HG03135 (cell line): Measurements from ENCODE around the gene PBX3.

Experiments used
- ATAC-seq: cut with Tn5 transposase; IDR thresholded peaks from one replicate; pipeline ENCODE4 v1.9.1; 2021; ENCODE audit warnings: mild to moderate bottlenecking, moderate library complexity; ENCODE audit not compliant: unreplicated experiment

PBX3 gene

DNA sequence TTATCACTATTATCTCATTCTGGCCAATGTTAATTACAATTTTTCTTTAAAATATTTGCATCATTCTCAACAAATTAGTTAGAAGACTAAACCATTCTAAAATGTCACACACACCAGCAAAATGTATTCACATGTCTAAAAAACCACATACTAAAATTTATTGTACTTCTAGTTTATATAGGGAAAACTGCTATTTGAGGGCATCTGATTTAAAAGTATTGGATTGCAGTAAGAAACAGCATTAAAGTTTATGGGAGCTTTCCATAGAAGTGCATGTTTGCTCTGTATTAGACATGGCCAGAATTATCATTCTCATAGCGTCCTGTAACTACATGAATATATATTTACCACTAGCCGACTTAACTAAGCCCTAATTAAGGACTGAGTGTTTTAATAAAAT, 150.3 kb downstream of the PBX3 start:
- ATAC-seq, result no peak

DNA sequence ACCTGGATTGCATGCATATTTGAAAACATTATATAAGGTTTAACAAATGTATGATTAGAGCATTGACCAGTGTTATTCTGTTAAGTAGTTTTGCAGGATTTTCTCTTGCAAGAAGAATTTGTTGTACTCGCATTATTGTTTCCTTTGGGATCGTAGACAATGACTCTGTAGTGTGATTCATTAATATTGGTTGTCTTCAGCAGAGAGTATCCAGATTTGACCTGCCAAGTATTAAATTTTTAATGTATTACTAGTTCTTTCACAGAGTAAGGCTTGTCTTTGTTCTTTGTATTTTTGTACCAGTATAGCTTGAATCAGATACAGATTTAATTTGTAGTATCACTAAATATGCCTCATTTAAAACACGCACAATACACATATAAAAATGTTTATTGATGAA, 155.0 kb downstream of the PBX3 start:
- no peak for ATAC-seq

DNA sequence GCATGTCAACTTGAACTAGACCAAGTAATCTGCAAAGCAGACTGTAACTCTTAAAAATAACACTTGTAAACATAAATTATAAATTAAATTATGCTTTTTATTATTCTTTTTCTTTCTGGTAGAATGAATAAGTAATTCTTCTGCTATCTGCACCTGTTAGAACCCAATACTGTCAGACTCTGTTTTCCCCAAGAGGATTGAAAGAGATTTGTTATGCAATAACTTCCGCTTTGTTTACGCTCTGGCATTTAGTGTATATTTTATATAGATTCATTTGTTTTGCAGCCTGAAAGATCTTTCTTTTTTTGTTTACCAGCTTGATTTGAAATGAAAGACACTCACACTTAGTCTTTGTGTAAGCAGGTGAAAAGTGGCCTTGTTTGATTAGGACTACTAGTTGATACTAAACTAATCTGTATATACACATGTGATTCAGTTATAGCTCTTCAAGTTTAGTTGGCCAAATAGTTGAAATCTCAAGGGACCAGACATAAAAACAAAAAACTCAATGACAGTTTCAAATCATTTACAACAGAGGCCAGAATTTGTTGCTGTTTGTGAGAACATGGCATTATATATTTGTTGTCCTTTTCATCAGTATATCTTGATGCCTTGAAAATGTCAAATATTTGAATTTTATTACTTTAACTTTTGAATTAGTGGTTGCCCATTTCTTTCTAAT, 155.8 kb downstream of the PBX3 start:
- ATAC-seq, result no peak

- ATAC-seq, result no peak
Observed at GRCh38 chr9:125904155-125904851, 157.1 kb downstream of the PBX3 start.

GRCh38 chr9:125906144-125906543, 159.0 kb downstream of the PBX3 start:
- ATAC-seq, result no peak

DNA sequence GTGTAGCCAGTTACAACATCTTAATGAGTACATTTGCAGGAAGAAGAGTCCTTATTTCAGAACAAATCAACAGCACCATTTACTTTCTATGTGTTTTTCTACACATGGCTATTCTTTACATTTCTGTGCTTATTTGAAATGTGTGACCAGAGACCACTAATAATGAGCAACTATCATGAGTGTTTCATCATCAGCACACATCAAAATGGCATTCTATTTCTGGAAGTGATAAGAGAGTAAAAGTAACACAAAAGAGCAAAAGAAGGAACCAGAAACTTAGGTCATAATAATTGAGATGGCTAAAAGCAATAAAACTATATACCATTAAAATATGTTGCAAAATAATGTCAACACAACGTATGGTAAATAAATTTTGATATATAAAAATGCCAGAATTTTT, 159.7 kb downstream of the PBX3 start:
- ATAC-seq, result no peak

GRCh38 chr9:125908136-125908535, 161.0 kb downstream of the PBX3 start:
- ATAC-seq, result no peak

- ATAC-seq, result no peak
Observed at GRCh38 chr9:125908966-125909365, 161.8 kb downstream of the PBX3 start.

GRCh38 chr9:125909459-125909858, 162.3 kb downstream of the PBX3 start:
- ATAC-seq, result no peak

DNA sequence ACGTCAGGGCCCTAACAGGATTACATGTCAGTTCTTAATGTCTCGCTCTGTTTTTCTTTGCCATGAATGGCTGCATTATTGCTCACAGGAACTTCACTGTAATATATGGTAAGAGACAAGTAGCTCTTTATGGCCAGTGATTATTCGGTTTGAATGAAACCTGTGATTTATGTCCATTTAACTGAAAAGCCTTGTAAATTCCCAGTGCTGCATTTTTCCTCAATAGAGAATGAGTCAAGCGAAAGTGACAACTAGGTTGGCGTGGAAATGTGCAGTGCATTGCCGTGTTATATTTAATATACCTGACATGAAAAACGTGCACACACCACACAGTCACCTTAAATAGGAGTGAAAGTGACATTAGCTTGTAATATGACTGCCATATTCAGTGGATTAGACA, 163.1 kb downstream of the PBX3 start:
- no peak for ATAC-seq

DNA sequence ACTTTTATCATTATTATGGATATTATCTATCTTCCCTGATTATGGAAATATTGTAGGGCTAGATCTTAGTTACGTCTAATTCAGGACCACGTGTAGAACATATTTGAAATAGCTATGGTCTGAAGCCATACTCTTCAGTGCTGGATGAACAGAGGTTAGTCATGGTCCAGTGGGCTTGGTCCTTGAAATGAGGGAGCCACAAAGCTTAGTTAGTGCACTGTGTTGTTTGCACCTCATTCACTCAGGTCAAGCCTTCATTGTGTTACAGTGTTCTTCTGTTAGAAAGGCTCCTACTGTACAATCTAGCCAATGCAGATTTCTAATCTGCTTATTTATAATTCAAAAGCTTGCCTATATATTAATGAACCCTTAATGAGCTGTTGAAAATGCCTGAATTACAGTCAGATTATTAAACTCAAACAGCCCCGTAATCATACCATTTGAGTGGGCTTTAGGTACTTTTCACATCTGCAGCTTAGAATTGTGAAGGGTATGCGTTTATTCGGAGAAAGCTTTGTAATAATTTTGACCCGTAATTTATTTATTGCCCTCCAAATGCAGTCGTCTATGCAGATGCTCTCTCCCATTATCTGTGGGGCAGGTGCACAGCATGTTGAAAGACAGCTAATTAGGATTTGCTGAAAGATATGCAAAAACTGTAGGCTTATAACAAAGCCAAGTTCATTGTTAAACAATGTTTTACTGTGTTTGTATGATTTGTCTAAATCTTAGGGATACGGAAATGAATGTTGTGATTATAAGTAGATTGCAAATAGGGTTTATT, 164.9 kb downstream of the PBX3 start:
- ATAC-seq, result no peak

DNA sequence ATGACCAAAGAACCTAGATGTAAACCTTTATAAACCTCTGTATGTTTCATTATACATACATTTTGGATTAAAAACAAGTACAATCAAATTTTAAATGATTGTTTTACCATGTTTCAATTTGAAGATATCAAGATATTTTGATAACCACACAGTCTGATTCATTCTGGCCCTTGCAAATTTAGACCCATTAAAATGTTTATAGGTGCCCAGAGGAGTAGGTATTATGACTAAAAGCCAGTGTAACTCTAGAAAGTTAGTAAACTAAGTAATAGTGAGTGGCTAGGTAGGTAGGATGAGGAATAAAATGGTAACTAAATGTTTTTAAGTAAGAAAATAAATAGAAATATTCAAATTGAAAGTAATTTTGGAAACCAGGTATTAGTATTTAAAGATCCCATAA, 165.5 kb downstream of the PBX3 start:
- ATAC-seq, result no peak

GRCh38 chr9:125913551-125913950, 166.4 kb downstream of the PBX3 start:
- ATAC-seq, result no peak

DNA sequence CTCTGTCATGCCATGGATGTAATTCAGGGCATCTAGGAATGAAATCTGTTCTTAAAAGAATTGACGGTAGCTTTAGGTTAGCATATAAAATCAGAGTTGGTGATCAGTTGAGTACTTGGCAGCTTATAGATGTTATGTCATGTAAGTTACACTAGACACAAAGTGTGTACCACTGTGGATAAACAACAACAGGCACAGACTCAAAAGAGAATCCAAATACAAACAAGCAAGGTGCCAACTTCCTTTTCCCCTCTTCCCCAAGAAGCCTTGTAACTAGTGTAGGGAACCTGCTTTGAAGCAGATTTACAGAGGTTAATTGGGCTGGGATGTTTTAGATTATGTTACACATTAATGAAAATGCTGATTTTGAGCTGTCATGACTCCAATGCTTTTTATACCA, 167.2 kb downstream of the PBX3 start:
- no peak for ATAC-seq

- no peak for ATAC-seq
Observed at GRCh38 chr9:125915606-125916005, 168.4 kb downstream of the PBX3 start.

DNA sequence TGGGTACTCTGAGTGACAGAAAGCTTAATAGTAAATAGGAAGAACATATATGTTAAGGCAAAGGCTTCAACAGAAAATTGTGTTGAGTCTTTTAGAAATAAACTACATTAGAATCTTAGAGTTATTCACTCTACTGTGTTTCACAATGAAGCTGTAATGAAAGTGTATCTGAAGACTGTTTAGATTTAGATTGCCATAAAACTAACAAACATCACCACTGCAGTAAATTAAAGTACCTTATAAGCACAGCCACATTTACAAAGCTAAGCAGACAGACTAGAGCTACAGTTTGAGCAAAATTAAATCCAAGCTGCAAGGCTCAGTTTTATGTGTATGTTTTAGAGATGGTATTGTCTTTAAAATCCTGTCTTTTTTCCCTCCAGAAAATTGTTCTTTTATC, 172.4 kb downstream of the PBX3 start:
- ATAC-seq, result no peak

DNA sequence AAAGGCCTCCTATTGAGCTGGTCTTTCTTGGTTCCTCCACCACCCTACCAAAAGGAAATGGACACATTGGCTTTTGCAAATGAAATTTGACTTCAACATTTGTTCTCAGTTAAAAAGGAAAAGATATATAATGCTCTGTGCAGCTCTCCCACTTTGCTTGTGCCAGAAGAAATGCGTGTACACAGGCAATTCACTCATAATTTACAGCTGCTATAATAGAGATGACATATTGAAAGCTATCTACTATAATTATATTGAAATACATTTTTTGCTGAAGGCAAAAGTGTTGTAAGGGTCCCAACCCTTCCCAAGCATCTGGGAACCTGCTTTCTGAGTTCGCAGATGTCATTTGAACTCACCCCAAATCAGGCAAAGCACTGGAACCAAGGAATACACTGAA, 173.2 kb downstream of the PBX3 start:
- no peak for ATAC-seq

DNA sequence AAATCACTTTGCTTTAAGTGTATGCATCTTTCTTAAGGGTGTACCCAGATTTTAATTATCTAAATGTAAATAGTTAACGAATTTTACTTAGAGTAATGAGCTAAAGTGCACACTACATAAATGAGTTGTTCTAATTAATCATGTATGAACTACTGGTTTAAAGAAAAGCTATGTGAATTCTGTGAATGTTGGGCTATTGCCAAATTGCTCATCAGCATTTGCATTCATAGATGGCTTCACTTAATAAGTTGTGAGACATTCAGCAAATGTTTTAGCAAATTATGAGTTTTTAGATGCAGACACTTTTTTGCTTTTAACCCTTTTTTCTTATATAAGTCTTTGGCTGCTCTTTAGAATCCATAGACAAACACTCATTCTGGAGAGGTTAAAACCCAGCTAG, 175.7 kb downstream of the PBX3 start:
- ATAC-seq, result no peak

DNA sequence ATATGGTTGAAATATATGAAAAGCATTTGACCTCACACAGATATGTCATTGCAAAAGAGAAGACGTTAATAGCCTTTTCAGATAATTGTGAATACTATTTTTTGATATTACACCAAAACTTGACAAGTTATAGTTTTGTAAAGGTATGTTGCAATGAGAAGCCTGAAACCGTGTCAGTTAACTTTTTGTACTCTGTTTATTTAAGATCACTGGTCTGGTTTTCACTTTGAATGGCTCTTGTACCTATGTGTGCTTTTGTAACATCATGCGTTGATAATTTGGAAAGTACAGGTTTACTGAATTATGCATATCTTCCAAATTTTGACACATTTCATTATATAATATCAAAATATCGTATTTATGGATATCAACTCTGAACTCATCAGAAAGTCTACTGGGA, 177.2 kb downstream of the PBX3 start:
- no peak for ATAC-seq

DNA sequence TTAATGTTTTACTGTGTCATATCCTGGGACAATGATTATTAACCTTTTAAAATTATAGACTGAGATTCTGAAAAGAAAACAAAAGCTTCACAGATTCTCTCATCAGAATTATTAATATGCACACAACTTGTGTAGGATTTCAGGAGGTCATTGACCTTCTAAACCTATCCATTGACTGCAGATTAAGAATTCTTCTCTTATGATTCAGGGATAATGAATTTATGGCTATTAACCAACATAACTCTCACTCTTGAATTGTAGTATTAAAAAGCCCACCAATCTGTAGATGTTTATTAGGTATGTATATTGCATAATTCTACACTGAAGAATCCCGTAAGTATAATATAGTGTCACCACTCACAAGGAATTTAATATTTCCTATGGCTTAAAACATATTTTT, 179.8 kb downstream of the PBX3 start:
- no peak for ATAC-seq

DNA sequence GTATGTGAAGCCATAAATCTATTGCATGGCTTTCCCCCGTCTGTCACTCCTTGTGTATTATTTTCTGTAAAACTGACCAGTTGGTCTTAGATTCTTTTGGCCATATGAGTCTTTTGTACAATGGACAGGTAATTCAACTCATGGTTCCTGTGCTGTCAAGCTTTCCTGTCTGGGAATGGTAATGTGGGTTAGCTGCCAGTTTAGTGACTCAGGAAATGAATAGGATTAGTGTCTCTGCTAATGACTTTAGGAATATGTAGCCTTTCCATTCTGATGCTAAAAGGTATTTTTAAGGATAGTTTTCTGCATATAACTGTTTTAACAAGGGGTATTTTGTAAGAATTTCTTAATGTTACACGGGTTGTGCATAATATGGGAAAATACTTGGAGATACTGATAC, 182.7 kb downstream of the PBX3 start:
- no peak for ATAC-seq

GRCh38 chr9:125931211-125931610, 184.0 kb downstream of the PBX3 start:
- no peak for ATAC-seq
